Colonic mucosa (tissue), 4 donors: ENCODE data around the gene BCL11B. TPM values are rescaled to one million over a fixed set of nuclear protein-coding genes. Genes with fewer than 3 reads are reported as not detected.
"Not testable (repeated sequence)": the region's sequence is repeated elsewhere in the genome, so short reads cannot be mapped to it uniquely, and the experiment has no call there.

ENCODE experiments used
- DNase-seq: peaks from one replicate; pipeline ENCODE4 v3.0.0-alpha.2; 2020
- H3K27ac ChIP-seq: fragments of 200-600 bp; one replicate; pipeline ENCODE4 v1.8.0; 2021
- H3K27me3 ChIP-seq: fragments of 200-600 bp; one replicate; pipeline ENCODE4 v1.8.0; 2021
- H3K36me3 ChIP-seq: fragments of 200-600 bp; one replicate; pipeline ENCODE4 v1.8.0; 2021
- H3K4me1 ChIP-seq: fragments of 200-600 bp; one replicate; pipeline ENCODE4 v1.8.0; 2021; ENCODE audit warnings: mild to moderate bottlenecking
- H3K4me3 ChIP-seq: fragments of 200-600 bp; one replicate; pipeline ENCODE4 v1.8.0; 2021
- H3K9ac ChIP-seq, 2 donors: one replicate each; pipeline ENCODE4 v1.7.0; 2013; ENCODE audit warnings: control low read depth in 2 of 2, low read depth in 2 of 2, low read length in 2 of 2
- H3K9me3 ChIP-seq: fragments of 200-600 bp; one replicate; pipeline ENCODE4 v1.8.0; 2021
- CTCF ChIP-seq: fragments of 200-600 bp; IDR thresholded peaks from one replicate; pipeline ENCODE4 v1.8.0; 2022; ENCODE audit warnings: antibody characterized with exemption, mild to moderate bottlenecking
- intact Hi-C: fragments of 100-400 bp; cut with DNase I; formaldehyde crosslinking; loops from one replicate; pipeline ENCODE4 v1.14.1; 2022
- total RNA-seq, 2 donors: library from RNA; stranded (reverse); fragmentation: NEBNext Ultra II Directional in 1 of 2; extraction: Animal tissue kit (Norgen Biotek cat#: 25700) in 1 of 2; gene quantifications; one replicate each; pipeline ENCODE4 v1.2.1, GENCODE V29; 2021
- donor health status: healthy.
- donor health status: DM: no; HTN: no; CAD: no.
- donor health status: DM: no; HTN: no; CAD: no.

The BCL11B gene
- total RNA-seq, 2 donors from 2014 or later: 5.6 to 10.4 TPM

GRCh38 chr14:99189201-99189801 lies 82.7 kb downstream of the BCL11B start:
- Histone ChIP-seq H3K9ac (no peak overlapping the region), H3K27ac (no peak overlapping the region), H3K4me3 (no peak overlapping the region), H3K27me3 (no peaks in the 10 kb centered on the region), H3K4me1 (no peaks in the 10 kb centered on the region), H3K36me3 (no peaks in the 10 kb centered on the region), H3K9me3 (no peaks in the 10 kb centered on the region)
- intact Hi-C loops: no loop called here
- DNase-seq: no peak
- no peak for TF ChIP-seq CTCF

- H3K4me3 ChIP-seq: no peak overlapping the region
- H3K36me3 ChIP-seq: no peaks in the 10 kb centered on the region
- TF ChIP-seq CTCF: no peak
- intact Hi-C loops: no loop called here
- no peaks in the 10 kb centered on the region for H3K9me3 ChIP-seq
- DNase-seq: no peak
- H3K27me3 ChIP-seq: no peaks in the 10 kb centered on the region
- no peak overlapping the region for H3K27ac ChIP-seq
- no peak overlapping the region for H3K9ac ChIP-seq
- H3K4me1 ChIP-seq: no peaks in the 10 kb centered on the region
These were observed 83.2 kb downstream of the BCL11B start for GRCh38 chr14:99188731-99189191.

GRCh38 chr14:99187858-99188257 lies 84.1 kb downstream of the BCL11B start:
- H3K4me3 ChIP-seq: no peak overlapping the region
- TF ChIP-seq CTCF: no peak
- intact Hi-C loops: no loop called here
- no peaks in the 10 kb centered on the region for H3K4me1 ChIP-seq
- no peaks in the 10 kb centered on the region for H3K27me3 ChIP-seq
- no peaks in the 10 kb centered on the region for H3K9me3 ChIP-seq
- H3K27ac ChIP-seq: no peak overlapping the region
- no peak for DNase-seq
- H3K9ac ChIP-seq: no peak overlapping the region
- no peaks in the 10 kb centered on the region for H3K36me3 ChIP-seq

- no peaks in the 10 kb centered on the region for H3K27me3 ChIP-seq
- H3K9ac ChIP-seq: no peak overlapping the region
- DNase-seq: no peak
- intact Hi-C loops: no loop called here
- no peaks in the 10 kb centered on the region for H3K36me3 ChIP-seq
- H3K27ac ChIP-seq: no peak overlapping the region
- no peak overlapping the region for H3K4me3 ChIP-seq
- no peaks in the 10 kb centered on the region for H3K4me1 ChIP-seq
- no peaks in the 10 kb centered on the region for H3K9me3 ChIP-seq
- TF ChIP-seq CTCF: no peak
These were observed 84.9 kb downstream of the BCL11B start for GRCh38 chr14:99186956-99187690.

- H3K4me3 ChIP-seq, DNase-seq, H3K9me3 ChIP-seq, H3K27ac ChIP-seq, H3K9ac ChIP-seq, H3K36me3 ChIP-seq, H3K27me3 ChIP-seq, H3K4me1 ChIP-seq, intact Hi-C loops: not testable (repeated sequence)
These were observed 85.7 kb downstream of the BCL11B start for GRCh38 chr14:99186336-99186735.

- no peak for DNase-seq
- Histone ChIP-seq H3K4me1 (no peaks in the 10 kb centered on the region), H3K9me3 (no peaks in the 10 kb centered on the region), H3K4me3 (no peak overlapping the region), H3K9ac (no peak overlapping the region), H3K27ac (no peak overlapping the region), H3K27me3 (no peaks in the 10 kb centered on the region), H3K36me3 (no peaks in the 10 kb centered on the region)
- intact Hi-C loops: no loop called here
- no peak for TF ChIP-seq CTCF
These were observed 86.4 kb downstream of the BCL11B start for GRCh38 chr14:99185436-99186068.
